H9 (cell line): ENCODE results near the gene CDH18. TPM values are rescaled to one million over a fixed set of nuclear protein-coding genes. Genes with fewer than 3 reads are reported as not detected.

Experiments
- DNase-seq: peaks from one replicate; pipeline ENCODE4 v3.0.0-alpha.2; 2017
- H2AFZ ChIP-seq: one replicate; pipeline ENCODE4 v1.6.1; 2013; ENCODE audit warnings: mild to moderate bottlenecking, low read length, control low read depth, moderate library complexity
- H2AK5ac ChIP-seq: 2 replicates; pipeline ENCODE4 v1.6.1; 2013; ENCODE audit warnings: low read length, control low read depth, mixed read lengths; ENCODE audit not compliant: insufficient read length
- H2BK120ac ChIP-seq: one replicate; pipeline ENCODE4 v1.6.1; 2013; ENCODE audit warnings: low read depth, mild to moderate bottlenecking, low read length, control low read depth, inconsistent platforms; ENCODE audit not compliant: poor library complexity, severe bottlenecking
- H2BK12ac ChIP-seq: 2 replicates; pipeline ENCODE4 v1.6.1; 2013; ENCODE audit warnings: low read length, control low read depth, mixed read lengths, low read depth; ENCODE audit not compliant: insufficient read length
- H2BK15ac ChIP-seq: 2 replicates; pipeline ENCODE4 v1.6.1; 2013; ENCODE audit warnings: low read depth, low read length, control low read depth
- H2BK20ac ChIP-seq: one replicate; pipeline ENCODE4 v1.6.1; 2013; ENCODE audit warnings: low read depth, mild to moderate bottlenecking, low read length, control low read depth, inconsistent platforms; ENCODE audit not compliant: poor library complexity, severe bottlenecking
- H2BK5ac ChIP-seq: 2 replicates; pipeline ENCODE4 v1.6.1; 2013; ENCODE audit warnings: low read length, control low read depth, mixed read lengths; ENCODE audit not compliant: insufficient read length
- H3K14ac ChIP-seq: 2 replicates; pipeline ENCODE4 v1.6.1; 2013; ENCODE audit warnings: low read length, control low read depth; ENCODE audit not compliant: insufficient read depth
- H3K18ac ChIP-seq: 2 replicates; pipeline ENCODE4 v1.6.1; 2013; ENCODE audit warnings: low read depth, mild to moderate bottlenecking, mixed read lengths, low read length, control low read depth; ENCODE audit not compliant: insufficient read length
- H3K23ac ChIP-seq: 2 replicates; pipeline ENCODE4 v1.6.1; 2013; ENCODE audit warnings: low read length, control low read depth, mixed read lengths, low read depth; ENCODE audit not compliant: insufficient read length
- H3K23me2 ChIP-seq: 2 replicates; pipeline ENCODE4 v1.6.1; 2013; ENCODE audit warnings: low read depth, mild to moderate bottlenecking, mixed read lengths, low read length, control low read depth; ENCODE audit not compliant: insufficient read length, poor library complexity, severe bottlenecking
- H3K27ac ChIP-seq: 2 replicates; pipeline ENCODE4 v1.5.1; 2013; ENCODE audit warnings: low read length, control low read depth, mixed read lengths, low read depth; ENCODE audit not compliant: insufficient read length
- H3K27me3 ChIP-seq: 2 replicates; pipeline ENCODE4 v1.6.1; 2013; ENCODE audit warnings: low read length, control low read depth, inconsistent platforms; ENCODE audit not compliant: insufficient read depth
- H3K4ac ChIP-seq: 2 replicates; pipeline ENCODE4 v1.6.1; 2013; ENCODE audit warnings: low read depth, mild to moderate bottlenecking, control low read depth, inconsistent platforms, low read length, moderate library complexity
- H3K4me1 ChIP-seq: 2 replicates; pipeline ENCODE4 v1.6.1; 2013; ENCODE audit warnings: low read length, control low read depth, inconsistent platforms; ENCODE audit not compliant: insufficient read depth
- H3K4me2 ChIP-seq: 2 replicates; pipeline ENCODE4 v1.6.1; 2013; ENCODE audit warnings: low read length, control low read depth, mixed read lengths; ENCODE audit not compliant: insufficient read length, insufficient read depth
- H3K56ac ChIP-seq: 2 replicates; pipeline ENCODE4 v1.6.1; 2013; ENCODE audit warnings: low read depth, mild to moderate bottlenecking, mixed read lengths, low read length, control low read depth; ENCODE audit not compliant: insufficient read length
- H3K79me1 ChIP-seq: 2 replicates; pipeline ENCODE4 v1.6.1; 2013; ENCODE audit warnings: low read depth, mild to moderate bottlenecking, moderate library complexity, low read length, control low read depth, inconsistent platforms; ENCODE audit not compliant: insufficient read depth, poor library complexity, severe bottlenecking
- H3K79me2 ChIP-seq: 2 replicates; pipeline ENCODE4 v1.6.1; 2013; ENCODE audit warnings: low read length, control low read depth, inconsistent platforms; ENCODE audit not compliant: insufficient read depth
- H3K9ac ChIP-seq: 2 replicates; pipeline ENCODE4 v1.6.1; 2013; ENCODE audit warnings: low read length, control low read depth, mixed read lengths; ENCODE audit not compliant: insufficient read length; ENCODE audit errors: extremely low read depth
- H3K9me3 ChIP-seq: one replicate; pipeline ENCODE4 v1.6.1; 2013; ENCODE audit warnings: low read depth, low read length, inconsistent platforms; ENCODE audit not compliant: control insufficient read depth
- H3T11ph ChIP-seq: one replicate; pipeline ENCODE4 v1.6.1; 2013; ENCODE audit warnings: mild to moderate bottlenecking, low read length, control low read depth, inconsistent platforms
- H4K20me1 ChIP-seq: one replicate; pipeline ENCODE4 v1.6.1; 2013; ENCODE audit not compliant: control insufficient read depth, insufficient read length, insufficient read depth
- H4K5ac ChIP-seq: 2 replicates; pipeline ENCODE4 v1.6.1; 2013; ENCODE audit warnings: low read depth, mild to moderate bottlenecking, mixed read lengths, low read length, control low read depth; ENCODE audit not compliant: insufficient read length
- H4K8ac ChIP-seq: replicated peaks from 2 replicates; pipeline ENCODE4 v1.6.1; 2013; ENCODE audit warnings: low read length, control low read depth, mixed read lengths, low read depth; ENCODE audit not compliant: insufficient read length
- H4K91ac ChIP-seq: 2 replicates; pipeline ENCODE4 v1.6.1; 2013; ENCODE audit warnings: low read depth, mild to moderate bottlenecking, moderate library complexity, mixed read lengths, low read length, control low read depth; ENCODE audit not compliant: insufficient read length
- H3K27ac Mint-ChIP-seq, 3 experiments: 2 replicates in 2 of 3; 3 replicates in 1 of 3; pipeline ENCODE4 v1.8.0; 2020 to 2021; ENCODE audit warnings: mixed read lengths in 3 of 3, mild to moderate bottlenecking in 1 of 3, moderate library complexity in 1 of 3
- H3K27me3 Mint-ChIP-seq: 2 replicates; pipeline ENCODE4 v1.8.0; 2021; ENCODE audit warnings: low read depth, mild to moderate bottlenecking, moderate library complexity, mixed read lengths
- H3K36me3 Mint-ChIP-seq, 3 experiments: 2 replicates in 2 of 3; 3 replicates in 1 of 3; pipeline ENCODE4 v1.8.0; 2020 to 2021; ENCODE audit warnings: low read depth in 3 of 3, mixed read lengths in 3 of 3; ENCODE audit not compliant: insufficient read depth in 1 of 3
- H3K4me1 Mint-ChIP-seq, 2 experiments: 2 replicates each; pipeline ENCODE4 v1.8.0; 2020; ENCODE audit warnings: mixed read lengths in 2 of 2
- H3K4me3 Mint-ChIP-seq, 2 experiments: 2 replicates in 1 of 2; 3 replicates in 1 of 2; pipeline ENCODE4 v1.8.0; 2020 to 2021; ENCODE audit warnings: mild to moderate bottlenecking in 2 of 2, mixed read lengths in 2 of 2, moderate library complexity in 1 of 2
- H3K9me3 Mint-ChIP-seq, 2 experiments: 2 replicates in 1 of 2; 3 replicates in 1 of 2; pipeline ENCODE4 v1.8.0; 2020; ENCODE audit warnings: mild to moderate bottlenecking in 2 of 2, mixed read lengths in 2 of 2, moderate library complexity in 1 of 2
- CTCF ChIP-seq: fragments of 200-600 bp; sonication (generic); conservative IDR thresholded peaks from 3 replicates; pipeline ENCODE4 v1.8.0; 2021; ENCODE audit warnings: antibody characterized with exemption, mild to moderate bottlenecking
- WGBS: extraction: QIAGEN DNeasy Blood & Tissue Kit; methylation state at CpG from one replicate; pipeline ENCODE4 v1.1.7; 2013; ENCODE audit warnings: missing lambda C conversion rate, low lambda C conversion rate, mixed read lengths; ENCODE audit not compliant: insufficient read length; ENCODE audit errors: extremely low coverage; 5-methylcytosine and 5-hydroxymethylcytosine counted together
- total RNA-seq: library from RNA; stranded (reverse); gene quantifications from 2 replicates; pipeline ENCODE4 v1.2.1, GENCODE V29; 2021

CDH18 gene
- total RNA-seq, 1 experiment from 2014 or later = not detected

- Histone ChIP-seq H3K4me1 (no peaks in the 10 kb centered on the region; the same call in 1 of the 2 replicates), H4K20me1 (no peaks in the 10 kb centered on the region), H2BK120ac (no peak overlapping the region), H3K14ac (no peak overlapping the region), H3T11ph (no peak overlapping the region), H2BK20ac (no peak overlapping the region), H3K18ac (no peak overlapping the region), H3K4me2 (no peak overlapping the region), H3K23me2 (no peaks in the 10 kb centered on the region), H4K5ac (no peak overlapping the region), H3K9me3 (no peaks in the 10 kb centered on the region), H3K23ac (no peak overlapping the region), H3K79me1 (no peaks in the 10 kb centered on the region), H3K79me2 (no peaks in the 10 kb centered on the region), H2AK5ac (no peak overlapping the region), H4K91ac (no peak overlapping the region), H3K27ac (no peak overlapping the region), H3K9ac (no peak overlapping the region), H2BK12ac (no peak overlapping the region), H2BK5ac (no peak overlapping the region), H3K56ac (no peak overlapping the region), H3K27me3 (no peaks in the 10 kb centered on the region), H4K8ac (no peak overlapping the region), H3K4ac (no peak overlapping the region), H2BK15ac (no peak overlapping the region), H2AFZ (no peak overlapping the region)
- no peak overlapping the region; a peak in 1 of 7 replicates for H3K27ac Mint-ChIP-seq
- peaks cover 2 to 3% of the 10 kb centered on the region in 2 experiments; a peak in 3 of 5 replicates for H3K9me3 Mint-ChIP-seq
- H3K27me3 Mint-ChIP-seq = no peaks in the 10 kb centered on the region
- TF ChIP-seq CTCF = no peak
- no CpG with 5 or more reads among the region's 4 CpGs for WGBS
- H3K36me3 Mint-ChIP-seq = peaks cover 4 to 10% (median 5%) of the 10 kb centered on the region in 3 experiments; a peak in 4 of 7 replicates
- H3K4me1 Mint-ChIP-seq = peaks cover 15% of the 10 kb centered on the region in 2 experiments
- no peak for DNase-seq
- H3K4me3 Mint-ChIP-seq = no peak overlapping the region
These were observed 133.0 kb downstream of the CDH18 start for GRCh38 chr5:19855031-19855430.
